GM19455 (cell line): Measurements from ENCODE around the gene CYB5D1.

Source experiments
- ATAC-seq: cut with Tn5 transposase; IDR thresholded peaks from one replicate; pipeline ENCODE4 v1.9.1; 2021; ENCODE audit not compliant: unreplicated experiment

CYB5D1 gene

GRCh38 chr17:7844292-7845154, 13.3 kb upstream of the CYB5D1 start:
- peak; percentile 54 for ATAC-seq

- no peak for ATAC-seq
Measured at GRCh38 chr17:7845359-7846062, 12.3 kb upstream of the CYB5D1 start.

- no peak for ATAC-seq
Measured at GRCh38 chr17:7846063-7846735, 11.6 kb upstream of the CYB5D1 start.

DNA sequence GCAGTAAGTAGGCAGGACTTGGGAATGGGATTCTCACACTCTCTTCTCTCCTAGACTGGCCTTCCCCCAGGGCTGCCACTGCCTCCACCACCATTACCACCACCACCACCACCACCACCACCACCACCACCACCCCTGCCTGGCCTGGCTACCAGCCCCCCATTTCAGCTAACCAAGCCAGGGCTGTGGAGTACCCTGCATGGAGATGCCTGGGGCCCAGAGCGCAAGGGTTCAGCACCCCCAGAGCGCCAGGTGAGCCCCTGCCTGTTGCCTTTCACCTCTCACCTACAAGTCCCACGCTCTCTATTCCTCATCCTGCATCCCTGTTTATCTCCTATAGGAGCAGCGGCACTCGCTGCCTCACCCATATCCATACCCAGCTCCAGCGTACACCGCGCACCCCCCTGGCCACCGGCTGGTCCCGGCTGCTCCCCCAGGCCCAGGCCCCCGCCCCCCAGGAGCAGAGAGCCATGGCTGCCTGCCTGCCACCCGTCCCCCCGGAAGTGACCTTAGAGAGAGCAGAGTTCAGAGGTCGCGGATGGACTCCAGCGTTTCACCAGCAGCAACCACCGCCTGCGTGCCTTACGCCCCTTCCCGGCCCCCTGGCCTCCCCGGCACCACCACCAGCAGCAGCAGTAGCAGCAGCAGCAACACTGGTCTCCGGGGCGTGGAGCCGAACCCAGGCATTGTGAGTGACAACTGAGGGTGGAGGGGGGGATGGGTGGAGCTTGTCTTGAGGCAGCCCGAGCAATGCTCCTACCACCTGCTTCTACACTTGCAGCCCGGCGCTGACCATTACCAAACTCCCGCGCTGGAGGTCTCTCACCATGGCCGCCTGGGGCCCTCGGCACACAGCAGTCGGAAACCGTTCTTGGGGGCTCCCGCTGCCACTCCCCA, 10.8 kb upstream of the CYB5D1 start:
- ATAC-seq = no peak

DNA sequence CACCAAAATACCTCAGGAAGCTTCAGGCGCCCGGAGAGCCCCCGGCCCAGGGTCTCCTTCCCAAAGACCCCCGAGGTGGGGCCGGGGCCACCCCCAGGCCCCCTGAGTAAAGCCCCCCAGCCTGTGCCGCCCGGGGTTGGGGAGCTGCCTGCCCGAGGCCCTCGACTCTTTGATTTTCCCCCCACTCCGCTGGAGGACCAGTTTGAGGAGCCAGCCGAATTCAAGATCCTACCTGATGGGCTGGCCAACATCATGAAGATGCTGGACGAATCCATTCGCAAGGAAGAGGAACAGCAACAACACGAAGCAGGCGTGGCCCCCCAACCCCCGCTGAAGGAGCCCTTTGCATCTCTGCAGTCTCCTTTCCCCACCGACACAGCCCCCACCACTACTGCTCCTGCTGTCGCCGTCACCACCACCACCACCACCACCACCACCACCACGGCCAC, 9.6 kb upstream of the CYB5D1 start:
- ATAC-seq = no peak

GRCh38 chr17:7848739-7849129, 9.1 kb upstream of the CYB5D1 start:
- ATAC-seq = no peak

DNA sequence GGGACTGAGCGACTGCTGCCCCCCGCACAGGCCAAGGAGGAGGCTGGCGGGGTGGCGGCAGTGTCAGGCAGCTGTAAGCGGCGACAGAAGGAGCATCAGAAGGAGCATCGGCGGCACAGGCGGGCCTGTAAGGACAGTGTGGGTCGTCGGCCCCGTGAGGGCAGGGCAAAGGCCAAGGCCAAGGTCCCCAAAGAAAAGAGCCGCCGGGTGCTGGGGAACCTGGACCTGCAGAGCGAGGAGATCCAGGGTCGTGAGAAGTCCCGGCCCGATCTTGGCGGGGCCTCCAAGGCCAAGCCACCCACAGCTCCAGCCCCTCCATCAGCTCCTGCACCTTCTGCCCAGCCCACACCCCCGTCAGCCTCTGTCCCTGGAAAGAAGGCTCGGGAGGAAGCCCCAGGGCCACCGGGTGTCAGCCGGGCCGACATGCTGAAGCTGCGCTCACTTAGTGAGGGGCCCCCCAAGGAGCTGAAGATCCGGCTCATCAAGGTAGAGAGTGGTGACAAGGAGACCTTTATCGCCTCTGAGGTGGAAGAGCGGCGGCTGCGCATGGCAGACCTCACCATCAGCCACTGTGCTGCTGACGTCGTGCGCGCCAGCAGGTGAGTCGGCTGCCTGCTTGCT, 8.6 kb upstream of the CYB5D1 start:
- ATAC-seq = no peak

- ATAC-seq = no peak
Measured at GRCh38 chr17:7849751-7850504, 7.9 kb upstream of the CYB5D1 start.

DNA sequence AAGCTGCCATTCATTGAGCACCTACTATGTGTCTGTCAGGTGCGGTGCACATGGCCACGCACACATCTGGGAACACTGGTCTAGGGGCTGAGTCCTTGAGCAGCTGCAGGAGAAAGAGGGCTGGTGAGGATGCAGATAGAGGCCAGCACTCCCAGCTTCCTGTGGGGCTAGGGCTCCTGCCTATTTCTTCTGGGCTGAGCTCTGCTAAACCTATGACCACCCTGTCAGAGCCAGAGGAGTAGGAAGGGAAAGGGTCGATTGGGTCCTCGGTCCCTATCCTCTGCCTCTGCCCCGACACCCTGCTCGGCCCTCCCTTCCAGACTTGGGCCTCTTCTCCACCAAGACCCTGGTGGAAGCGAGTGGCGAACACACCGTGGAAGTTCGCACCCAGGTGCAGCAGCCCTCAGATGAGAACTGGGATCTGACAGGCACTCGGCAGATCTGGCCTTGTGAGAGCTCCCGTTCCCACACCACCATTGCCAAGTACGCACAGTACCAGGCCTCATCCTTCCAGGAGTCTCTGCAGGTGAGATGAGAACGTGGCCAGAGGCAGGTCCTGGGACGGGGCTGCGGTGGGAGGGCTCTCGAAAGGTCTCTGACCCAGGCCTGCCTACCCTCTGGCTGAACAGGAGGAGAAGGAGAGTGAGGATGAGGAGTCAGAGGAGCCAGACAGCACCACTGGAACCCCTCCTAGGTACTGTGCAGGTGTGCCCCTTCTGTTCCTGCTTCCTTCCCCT, 6.9 kb upstream of the CYB5D1 start:
- ATAC-seq = no peak

DNA sequence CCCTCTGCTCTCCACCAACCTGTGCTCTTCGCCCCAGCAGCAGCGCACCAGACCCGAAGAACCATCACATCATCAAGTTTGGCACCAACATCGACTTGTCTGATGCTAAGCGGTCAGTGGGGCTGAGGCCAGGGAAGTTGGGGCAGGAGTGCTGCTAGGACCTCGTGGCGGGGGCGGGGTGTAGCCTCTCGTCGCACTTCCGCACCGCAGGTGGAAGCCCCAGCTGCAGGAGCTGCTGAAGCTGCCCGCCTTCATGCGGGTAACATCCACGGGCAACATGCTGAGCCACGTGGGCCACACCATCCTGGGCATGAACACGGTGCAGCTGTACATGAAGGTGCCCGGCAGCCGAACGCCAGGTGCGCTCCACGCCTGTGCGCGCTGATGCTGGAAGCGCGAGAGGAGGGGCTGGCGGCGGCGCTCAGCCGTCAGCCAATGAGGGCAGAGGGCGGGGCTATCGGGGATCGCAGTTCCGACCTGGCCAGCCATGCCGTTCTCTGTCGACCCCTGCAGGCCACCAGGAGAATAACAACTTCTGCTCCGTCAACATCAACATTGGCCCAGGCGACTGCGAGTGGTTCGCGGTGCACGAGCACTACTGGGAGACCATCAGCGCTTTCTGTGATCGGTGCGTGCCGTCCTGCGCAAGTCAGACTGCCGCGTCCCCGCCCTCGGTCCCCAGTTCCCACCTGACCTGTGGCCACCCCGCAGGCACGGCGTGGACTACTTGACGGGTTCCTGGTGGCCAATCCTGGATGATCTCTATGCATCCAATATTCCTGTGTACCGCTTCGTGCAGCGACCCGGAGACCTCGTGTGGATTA, 6.2 kb upstream of the CYB5D1 start:
- peak; percentile 60 for ATAC-seq

DNA sequence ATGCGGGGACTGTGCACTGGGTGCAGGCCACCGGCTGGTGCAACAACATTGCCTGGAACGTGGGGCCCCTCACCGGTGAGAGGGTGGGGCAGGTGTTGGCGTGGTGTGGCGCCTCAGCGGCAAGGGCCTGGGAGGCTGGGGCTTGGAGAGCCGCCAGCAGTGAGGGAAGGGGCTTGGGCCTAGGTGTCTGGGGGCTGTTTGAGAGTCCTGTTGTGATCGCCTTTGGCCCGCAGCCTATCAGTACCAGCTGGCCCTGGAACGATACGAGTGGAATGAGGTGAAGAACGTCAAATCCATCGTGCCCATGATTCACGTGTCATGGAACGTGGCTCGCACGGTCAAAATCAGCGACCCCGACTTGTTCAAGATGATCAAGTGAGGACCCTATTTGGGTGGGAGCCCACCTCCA, 5.5 kb upstream of the CYB5D1 start:
- no peak for ATAC-seq

GRCh38 chr17:7852919-7853690, 4.7 kb upstream of the CYB5D1 start:
- no peak for ATAC-seq

DNA sequence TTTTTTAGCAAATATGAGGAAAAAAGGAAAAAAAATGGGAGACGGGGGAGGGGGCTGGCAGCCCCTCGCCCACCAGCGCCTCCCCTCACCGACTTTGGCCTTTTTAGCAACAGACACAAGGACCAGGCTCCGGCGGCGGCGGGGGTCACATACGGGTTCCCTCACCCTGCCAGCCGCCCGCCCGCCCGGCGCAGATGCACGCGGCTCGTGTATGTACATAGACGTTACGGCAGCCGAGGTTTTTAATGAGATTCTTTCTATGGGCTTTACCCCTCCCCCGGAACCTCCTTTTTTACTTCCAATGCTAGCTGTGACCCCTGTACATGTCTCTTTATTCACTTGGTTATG, 4.1 kb upstream of the CYB5D1 start:
- ATAC-seq = no peak

- ATAC-seq = no peak
Measured at GRCh38 chr17:7854078-7854777, 3.6 kb upstream of the CYB5D1 start.

DNA sequence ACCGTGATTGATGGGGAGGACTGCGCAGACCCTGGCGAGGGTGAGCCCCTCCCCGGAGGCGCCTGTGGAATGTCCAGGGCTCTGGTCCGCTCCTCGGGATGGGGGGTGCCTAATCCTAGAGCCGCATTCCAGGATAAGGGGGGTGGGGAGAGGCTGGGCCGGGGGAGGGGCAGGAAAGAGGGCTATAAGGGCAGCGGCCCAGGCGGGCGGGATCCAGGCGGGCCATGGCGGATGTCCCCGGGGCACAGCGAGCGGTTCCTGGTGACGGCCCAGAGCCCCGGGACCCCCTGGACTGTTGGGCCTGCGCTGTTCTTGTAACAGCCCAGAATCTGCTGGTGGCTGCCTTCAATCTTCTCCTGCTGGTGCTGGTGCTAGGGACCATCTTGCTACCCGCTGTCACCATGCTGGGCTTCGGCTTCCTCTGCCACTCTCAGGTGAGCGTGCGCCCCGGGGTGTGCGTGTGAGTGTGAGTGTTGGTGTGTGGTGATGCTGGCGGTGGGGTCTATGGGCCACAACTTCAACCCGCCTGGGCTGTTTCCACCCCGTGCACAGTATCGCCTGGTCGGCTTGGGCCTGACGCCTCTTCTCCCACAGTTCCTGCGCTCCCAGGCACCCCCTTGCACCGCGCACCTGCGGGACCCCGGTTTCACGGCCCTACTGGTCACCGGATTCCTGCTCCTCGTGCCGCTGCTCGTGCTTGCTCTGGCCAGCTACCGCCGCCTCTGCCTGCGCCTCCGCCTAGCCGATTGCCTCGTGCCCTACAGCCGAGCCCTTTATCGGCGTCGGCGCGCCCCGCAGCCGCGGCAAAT, 2.7 kb upstream of the CYB5D1 start, which contains the start of gene TMEM88:
TSS of gene TMEM88 (plus strand) at position 216 of the 809 bp plus-strand sequence. CDS start at position 225, 9 bp downstream.
- no peak for ATAC-seq

GRCh38 chr17:7855660-7856010, 2.2 kb upstream of the CYB5D1 start:
- no peak for ATAC-seq
